Stimulated activated CD4-positive, alpha-beta T cell treated with anti-CD3 and anti-CD28 coated beads, Interleukin-2, amount 100 ng/mL, for 48 hours (primary cell): ENCODE data around the gene ATE1.
"Not testable (repeated sequence)": the region's sequence is repeated elsewhere in the genome, so short reads cannot be mapped to it uniquely, and the experiment has no call there.

Experiments used
- DNase-seq, 2 donors: peaks; one replicate each; pipeline ENCODE4 v3.0.0-alpha.2; 2020

The ATE1 gene

DNA sequence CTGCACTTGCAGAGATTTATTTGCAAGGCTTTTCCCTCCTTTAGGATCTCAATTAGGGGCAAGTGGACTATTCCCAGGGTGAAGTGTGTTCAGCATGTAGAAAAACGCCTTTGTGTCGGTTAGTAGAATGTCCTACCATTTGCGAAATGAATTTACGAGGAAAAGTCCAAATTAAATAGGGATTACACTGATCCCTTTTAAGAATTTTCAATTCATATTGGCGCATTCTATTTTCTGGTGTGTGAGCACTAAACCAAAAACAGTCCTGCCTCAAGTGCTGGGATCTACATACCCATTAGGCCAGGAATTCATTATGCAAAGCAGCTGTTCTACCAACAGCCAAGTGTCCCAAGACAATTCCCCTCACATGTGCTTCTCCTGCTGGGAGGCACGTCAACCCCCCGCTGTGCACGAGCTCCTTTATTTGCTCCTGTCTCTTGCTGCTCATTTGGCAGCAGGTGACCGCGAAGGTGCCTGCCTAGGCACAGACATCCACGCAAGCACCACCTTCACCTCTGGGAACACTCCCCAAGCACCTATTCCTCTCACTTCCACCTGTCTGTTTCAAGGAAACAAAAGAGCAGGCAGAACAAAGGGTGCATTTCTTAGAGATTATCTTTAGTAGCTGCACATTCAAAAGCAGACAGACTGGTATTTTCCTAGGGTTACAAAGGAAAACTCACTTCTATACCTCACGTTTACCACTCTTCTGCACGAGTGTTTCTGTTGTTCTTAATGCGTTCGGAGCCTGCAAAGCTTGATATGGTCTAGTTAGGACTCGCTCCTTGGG lies 195.0 kb downstream of the ATE1 start:
- DNase-seq = no peak

DNA sequence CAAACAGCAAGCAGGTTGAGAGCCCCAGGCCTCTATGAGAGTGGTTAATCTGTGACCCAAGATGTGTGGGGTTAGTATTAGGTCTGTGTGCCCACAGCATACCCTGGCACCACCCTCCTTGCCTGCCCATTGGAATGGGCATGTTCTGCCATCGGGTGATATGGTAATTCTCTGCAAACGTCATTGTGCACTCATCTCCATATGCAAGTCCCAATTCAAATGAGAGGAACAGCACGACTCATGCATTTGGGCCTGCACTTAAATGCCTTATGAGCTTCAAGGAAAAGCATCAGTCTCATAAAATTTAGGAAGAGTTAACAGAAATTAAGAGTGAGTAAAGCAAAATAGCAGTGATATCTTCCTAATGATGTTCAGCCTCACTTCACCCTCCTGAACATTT lies 195.7 kb downstream of the ATE1 start:
- DNase-seq = no peak

DNA sequence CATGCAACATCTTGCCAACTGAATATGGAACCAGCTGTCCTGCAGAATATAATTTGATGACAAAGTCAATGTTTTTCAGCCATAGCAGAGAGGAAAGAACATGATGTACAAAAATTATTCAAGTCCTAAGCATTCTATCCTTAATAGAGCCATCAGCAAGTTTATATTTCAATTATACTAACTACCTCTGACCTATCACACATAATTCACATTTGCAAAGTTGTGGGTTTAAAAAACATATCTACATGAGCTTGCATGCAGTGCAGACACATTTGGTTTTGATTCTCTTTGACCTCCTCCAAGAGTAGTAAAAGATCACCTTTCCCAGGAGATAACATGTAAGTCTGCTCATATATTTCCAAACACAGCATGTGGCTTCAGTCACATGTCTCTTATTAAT lies 203.5 kb downstream of the ATE1 start:
- no peak for DNase-seq

DNA sequence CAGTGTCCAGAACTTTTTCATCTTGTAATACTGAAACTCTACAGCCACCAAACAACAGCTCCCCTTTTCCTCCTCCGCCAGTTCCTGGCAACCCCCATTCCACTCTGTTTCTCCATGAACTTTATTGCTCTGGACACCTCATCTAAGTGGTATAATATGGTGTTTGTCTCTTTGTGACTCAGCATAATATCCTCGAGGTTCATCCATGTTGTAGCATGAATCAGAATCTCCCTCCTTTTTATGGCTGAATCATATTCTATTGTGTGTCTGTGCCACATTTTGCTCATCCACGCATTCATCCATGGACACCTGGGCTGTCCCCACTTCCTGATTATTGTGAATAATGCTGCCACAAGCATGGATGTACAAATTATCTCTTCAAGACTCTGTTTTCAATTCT lies 205.2 kb downstream of the ATE1 start:
- no peak for DNase-seq

DNA sequence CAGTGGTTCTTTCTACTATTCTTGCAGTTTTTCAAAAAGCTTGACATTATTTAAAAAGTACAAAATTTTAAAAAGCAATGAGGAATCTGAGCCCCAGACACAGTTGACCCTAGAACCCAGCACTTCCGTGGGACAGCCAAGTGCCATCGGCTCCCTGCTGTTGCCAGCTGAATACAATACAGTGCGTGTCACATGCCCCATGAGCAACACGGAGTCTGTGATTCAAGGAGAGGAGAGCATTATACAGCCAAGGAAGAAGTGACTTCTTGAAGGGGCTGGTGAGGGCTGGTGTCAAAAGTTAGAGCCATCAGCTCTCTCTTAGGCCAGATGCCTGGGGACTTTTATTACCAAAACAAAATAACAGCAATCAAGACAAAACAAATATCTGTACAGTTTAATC lies 206.6 kb downstream of the ATE1 start:
- DNase-seq = no peak

DNA sequence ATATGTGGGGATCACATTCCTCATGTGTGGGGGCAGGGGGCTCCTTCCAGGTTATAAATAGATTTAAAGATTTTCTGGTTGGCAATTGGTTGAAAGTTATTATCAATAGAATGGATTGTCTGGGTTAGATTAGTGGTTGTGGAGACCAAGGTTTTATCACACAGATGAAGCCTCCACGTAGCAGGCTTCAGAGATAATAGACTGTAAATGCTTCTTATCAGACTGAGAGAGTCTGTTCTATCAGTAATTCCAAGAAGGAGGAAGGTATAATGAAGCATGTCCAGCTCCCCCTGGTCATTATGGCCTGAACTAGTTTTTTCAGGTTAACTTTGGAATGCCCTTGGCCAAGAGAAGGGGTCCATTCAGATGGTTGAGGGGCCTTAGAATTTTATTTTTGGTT lies 211.9 kb downstream of the ATE1 start:
- DNase-seq = no peak

DNA sequence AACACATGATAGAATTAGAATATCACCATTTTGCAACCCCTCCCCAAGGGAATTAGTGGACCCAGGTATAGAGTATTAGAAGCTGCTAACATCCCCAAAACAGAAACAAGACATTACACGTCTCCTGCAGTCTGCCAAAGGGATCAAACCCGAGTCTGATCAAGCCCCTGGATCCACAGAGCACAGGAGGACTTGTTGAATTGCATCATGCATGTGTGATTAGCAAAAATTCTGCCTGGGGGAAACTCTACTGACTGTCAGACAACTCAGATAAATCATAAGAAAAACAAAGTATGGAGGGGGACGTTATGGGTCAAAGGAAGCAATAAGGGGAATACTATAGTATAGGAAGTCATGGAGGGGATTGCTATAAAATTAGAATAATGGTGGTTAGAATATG lies 212.8 kb downstream of the ATE1 start:
- no peak for DNase-seq

DNA sequence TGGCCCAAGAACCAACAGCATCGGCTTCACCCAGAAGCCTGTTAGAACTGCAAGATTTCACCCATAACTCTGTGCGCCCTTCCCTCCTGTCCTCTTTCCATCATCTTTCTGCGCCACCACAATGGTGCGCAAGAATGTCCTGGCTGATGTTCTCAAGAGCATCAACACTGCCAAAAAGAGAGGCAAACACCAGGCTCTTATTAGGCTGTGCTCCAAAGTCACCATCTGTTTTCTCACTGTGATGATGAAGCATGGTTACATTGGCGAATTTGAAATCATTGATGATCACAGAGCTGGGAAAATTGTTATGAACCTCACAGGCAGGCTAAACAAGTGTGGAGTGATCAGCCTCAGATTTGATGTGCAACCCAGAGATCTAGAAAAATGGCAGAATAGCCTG lies 214.3 kb downstream of the ATE1 start:
- DNase-seq = no peak

DNA sequence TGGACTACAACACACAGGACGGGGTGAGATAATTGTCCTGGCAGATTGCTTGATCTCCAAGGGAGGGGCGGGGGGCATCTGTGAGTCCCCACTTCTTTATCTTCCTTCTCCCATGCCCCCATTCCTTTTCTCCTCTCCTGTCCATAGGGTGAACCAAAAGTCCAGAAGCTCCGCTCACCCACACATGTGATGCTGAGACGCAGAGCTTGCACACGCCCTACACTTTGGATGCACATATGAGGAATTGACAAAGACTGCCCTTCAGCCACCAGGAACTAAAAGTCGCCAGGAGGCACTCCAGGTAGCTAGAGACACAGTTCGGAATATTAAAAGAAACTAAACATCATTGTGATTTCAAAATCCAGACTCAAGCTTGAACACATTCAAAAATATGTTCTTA lies 216.9 kb downstream of the ATE1 start:
- no peak for DNase-seq

DNA sequence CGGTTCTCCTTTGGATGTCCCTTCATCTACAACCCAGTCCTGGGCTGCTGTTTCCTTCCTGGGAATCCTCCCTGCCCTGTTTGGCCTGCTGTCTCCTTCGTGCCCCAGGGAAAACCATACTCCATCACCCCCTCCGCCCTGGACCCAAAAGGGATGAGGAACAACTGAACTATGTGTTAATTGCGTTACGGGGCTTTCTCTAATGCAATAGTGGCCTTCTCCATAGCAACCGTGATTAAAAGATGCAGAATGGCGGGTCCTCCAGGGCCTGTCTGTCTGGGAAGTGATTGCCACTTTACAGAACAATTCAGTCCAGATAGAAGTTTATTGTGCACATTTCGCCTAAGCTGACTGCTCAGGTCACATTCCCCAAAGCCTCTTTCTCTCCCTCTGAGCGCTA lies 217.6 kb downstream of the ATE1 start:
- no peak for DNase-seq

DNA sequence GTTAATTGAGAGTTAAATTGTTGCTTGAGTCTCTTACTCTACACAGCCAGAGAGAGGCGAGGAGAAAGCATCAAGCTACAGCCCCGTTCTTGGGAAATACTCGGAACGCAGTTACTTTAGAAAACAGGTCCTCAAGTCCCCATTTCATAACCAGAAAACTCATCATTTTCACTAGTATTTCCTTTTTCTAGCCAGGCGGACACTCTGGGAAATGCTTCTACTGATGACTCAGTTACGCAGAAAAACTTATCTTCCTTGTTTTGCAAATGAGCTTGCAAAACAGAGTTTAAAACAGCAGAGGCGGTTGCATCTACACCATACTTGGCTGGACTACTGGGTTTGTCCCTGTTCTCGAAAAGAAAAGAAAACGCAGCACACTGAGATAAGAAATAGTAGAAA lies 218.2 kb downstream of the ATE1 start:
- DNase-seq = no peak

DNA sequence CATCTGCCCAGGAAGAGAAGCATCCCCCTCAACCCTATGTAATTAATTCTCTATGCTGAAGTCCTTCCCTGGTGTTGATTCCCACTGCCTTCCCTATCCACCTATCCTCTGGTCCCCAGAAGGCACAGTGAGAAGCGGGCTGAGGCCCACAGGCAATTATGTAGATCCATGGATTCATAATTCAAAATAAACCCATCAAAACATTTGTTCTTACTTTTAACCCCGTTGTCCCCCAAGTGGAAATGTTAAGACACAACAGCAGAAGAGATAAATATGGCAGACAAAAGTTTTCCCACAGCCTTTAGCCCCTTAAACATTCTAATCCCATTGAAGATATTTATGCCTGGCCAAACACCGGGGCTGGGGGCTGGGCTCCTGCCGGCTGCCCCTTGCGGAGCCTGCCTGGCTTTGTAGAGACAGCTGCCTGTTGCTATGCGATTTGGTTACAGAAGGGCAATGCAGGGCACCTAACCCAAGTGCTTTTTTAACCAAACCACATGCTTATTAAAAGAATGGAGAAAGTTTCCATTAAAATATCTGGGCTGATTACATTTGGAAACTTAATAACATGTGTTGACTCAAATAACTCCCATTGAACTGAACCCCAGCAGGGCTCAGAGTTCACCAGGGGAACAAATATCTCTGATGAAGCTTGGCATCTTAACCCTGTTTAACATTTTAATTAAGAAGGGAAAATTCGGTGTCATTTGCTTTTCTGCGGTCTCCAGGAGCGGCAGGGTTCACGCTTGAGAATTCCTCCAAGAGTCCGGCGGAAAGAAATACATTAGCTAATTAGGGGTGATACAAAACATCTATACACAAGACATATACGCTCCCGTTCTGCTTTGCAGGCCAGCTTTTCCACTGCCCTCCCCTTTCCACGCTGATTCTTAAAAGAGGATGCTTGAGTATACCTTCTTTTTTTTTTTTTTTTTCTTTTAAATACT lies 218.8 kb downstream of the ATE1 start:
- DNase-seq = no peak

DNA sequence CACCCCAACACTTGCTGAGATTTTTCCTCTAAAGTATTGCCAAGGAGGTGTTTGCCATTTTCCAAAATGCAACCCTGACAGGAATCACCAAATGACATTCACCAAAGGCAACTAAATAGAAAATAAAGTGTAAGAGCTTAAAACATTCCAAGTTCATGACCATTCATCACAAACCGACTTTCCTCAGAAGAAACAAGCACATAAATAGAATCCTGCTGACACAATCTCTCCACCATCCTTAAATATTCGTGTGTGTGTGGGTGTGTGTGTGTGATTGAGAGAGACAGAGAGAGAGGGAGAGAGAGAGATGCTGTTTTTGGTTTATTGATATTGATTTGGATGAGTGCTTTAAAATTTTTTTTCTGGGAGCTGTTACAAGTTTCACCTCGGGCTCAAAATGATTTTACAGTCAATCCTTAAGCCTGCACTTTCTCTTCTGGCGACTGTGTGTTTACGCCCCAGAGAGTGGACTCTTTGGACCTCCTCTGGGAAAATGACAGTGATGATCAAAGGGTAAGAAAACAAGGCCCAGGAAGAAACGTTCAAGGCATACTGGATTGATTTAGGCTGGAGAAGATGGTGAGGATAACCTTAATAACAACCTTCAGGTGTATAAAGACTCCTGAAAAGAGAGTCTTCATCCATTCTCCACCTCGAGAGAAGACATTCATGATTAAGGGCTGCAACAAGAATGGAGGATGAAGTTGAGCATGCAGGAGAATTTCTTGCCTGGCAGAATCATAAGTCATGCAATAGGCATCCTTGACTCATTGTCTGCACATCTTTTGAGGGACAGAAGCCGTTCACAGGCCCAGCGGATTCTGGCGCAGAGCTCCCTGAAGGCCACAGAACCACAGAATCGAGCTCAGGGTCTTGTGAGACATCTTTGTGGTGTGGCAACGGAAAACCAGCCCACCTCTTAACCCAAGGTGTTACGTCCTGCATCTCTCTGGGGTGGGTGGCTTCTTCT lies 225.2 kb downstream of the ATE1 start:
- DNase-seq = no peak

DNA sequence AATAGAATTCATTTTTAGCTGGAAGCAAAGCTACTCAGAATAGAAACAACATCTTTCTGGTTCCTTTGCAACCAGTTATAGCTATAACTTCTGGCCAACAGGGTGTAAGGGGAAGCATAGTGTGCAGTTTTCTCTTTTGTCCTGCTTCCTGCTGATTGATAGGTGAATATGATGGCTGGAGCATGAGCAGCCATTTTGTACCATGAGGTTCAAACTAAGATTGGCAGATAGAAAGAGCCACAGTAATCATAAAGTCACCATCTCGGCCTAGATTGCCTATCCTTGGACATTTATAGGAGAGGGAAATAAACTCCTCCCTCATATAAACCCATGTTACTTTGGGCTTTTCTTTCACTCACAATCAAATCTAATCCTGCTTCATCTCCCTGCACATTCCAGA lies 227.4 kb downstream of the ATE1 start:
- DNase-seq = no peak

DNA sequence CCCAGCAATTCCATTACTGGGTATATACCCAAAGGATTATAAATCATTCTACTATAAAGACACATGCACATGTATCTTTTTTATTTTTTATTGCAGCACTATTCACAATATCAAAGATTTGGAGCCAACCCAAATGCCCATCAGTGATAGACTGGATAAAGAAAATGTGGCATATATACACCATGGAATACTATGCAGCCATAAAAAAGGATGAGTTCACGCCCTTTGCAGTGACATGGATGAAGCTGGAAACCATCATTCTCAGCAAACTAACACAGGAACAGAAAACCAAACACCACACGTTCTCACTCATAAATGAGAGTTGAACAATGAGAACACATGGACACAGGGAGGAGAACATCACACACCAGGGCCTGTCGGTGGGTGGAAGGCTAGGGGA lies 228.1 kb downstream of the ATE1 start:
- DNase-seq = not testable (repeated sequence)

DNA sequence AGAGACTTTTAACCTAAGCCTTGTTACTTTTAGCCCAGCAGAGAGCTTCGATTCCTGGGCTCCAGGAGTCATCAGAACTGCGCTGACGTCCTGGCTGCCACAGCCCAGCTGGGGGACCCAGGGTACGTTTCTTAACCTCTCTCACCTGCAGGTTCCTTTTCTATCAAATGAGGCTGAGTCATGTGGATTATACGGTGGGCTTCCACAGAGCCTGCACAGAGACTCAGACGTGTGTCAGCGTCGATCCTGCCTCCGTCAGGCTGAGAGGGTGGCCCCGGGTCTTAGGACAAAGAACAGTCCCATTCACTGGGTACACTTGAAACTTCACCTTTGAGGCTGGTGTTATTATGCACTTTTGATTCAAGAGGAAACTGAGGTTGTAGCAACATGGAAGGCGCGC lies 228.9 kb downstream of the ATE1 start:
- no peak for DNase-seq

DNA sequence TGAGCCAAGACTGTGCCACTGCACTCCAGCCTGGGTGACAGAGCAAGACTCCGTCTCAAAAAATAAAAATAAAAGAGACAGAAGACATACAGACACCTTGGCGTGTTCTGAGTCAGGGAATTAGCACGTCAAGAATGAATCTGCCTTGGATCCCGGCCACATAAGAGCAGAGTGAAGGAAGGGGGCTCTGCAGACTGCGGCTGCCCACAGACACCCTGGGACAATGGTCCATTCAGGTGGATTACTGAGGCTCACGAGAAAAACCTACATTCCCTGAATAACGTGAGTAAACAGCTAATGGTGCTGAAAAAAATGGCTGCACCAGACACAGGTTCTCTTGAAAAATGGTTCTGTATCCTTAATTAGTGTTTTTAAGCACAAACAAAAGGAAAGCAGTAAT lies 229.5 kb downstream of the ATE1 start:
- no peak for DNase-seq

DNA sequence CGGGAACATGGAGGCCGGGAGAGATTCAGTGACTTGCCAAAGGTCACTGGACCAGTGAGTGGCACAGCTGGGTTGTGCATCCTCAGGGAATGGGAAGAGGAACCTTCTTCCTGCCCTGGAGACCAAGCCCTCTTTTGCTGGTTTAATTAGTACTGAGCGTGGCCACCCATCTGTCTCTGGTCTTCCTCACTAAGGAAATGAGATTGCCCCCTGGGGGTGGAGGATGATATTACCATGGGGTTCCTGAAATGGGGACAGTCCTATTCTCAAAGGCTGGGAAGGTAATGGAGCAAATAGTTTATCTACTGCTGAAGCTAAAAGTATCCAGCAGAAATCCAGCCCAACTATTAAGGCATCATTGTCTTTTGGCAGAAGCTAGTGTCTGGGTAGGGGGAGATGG lies 231.0 kb downstream of the ATE1 start:
- DNase-seq = peak; percentile 16 to 23

DNA sequence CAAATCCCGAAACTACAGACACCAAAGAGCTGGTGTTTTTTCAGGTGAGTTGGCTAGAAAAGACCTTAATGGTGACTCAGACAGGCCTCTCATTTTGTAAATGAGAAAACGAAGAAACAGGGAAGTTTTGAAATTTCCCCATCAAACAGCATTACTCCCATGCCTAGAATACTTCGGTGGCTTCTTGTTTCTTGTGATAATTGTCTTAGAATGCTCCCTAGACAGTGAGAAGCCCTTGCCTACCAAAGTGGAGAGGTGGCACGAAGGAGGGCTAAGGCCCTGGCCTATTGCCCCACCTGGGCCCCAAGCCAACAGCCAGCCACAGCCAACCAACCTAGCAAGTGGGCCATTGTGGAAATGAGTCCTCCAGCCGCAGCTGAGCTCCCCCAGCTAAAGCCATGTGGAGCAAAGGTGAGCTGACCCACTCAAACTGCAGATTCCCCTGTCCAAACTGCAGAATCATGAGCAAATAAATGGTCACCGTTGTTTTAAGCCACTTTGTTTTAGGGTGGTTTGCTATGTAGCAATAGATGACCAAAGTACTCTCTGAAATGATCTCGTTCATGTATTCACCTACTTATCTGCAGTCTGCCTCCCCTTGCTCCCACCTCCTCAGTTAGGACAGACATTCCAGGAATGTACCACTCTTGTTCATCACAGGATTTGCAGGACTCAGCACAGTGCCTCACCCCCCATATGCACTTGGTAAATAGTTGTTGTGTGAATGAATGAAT lies 231.9 kb downstream of the ATE1 start:
- DNase-seq = no peak

DNA sequence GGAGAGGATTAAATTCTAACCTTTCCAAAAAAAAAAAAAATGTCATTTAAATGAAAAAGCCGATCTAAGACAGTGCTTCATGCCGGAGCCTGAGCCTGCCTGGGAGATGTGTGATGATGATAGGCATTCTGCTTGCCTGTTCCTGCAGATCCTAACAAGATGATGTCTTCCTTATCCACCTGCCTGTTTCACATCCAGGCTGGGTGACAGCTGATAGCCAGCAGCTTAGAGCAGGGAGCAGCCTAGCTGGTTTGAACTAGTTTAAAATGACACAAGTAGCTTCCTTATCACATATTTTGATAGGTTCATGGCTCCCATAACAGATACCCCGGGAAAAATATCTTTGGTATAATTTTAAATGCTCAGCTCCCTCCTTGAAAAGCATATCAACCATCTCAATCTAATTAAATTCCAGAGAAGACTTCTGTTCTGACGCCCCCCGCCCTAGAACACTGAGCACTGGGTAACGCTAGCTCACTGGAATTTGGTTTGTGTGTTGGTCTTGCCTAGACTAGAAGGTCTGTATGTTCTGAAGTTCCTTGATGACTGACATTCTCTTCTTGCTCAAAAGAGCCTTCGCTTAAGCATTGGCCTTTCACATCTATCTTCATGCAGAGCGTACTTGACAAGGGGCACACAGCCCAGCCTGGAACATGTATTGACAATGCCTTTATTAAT lies 232.7 kb downstream of the ATE1 start:
- DNase-seq = no peak

DNA sequence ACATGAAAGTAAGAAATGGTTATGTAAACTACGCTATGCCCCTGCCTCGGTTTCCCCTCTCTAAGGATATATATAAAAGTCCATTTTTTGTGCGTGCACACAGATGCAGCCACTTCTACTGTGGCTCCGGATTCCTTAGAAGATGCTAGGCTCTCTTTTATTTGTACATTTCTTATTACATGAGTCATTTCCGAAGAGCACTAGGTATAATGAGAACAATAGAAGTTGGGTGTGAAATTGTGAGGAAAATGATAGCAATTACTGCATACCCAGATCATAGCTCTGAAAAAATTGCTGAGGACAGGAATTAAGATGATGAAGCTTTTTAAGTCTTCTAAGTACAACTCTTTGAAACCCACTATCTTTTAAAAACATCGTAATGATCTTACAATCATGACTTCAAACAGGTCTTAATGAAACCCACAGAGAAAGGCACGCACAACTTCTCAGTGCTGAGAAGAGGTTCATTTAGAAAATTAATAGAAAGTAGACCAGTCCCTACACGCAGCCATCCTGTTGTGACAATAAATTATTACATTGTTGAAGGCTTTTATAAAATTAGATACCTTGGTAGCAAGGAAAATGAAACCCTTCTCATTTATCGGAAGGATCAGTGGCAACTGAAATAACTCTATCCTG lies 233.4 kb downstream of the ATE1 start:
- no peak for DNase-seq
